Right renal pelvis (tissue), 4 donors: ENCODE data around the gene SPATA13. TPM values are rescaled to one million over a fixed set of nuclear protein-coding genes. Genes with fewer than 3 reads are reported as not detected.

ENCODE experiments used
- DNase-seq, 4 donors: peaks; one replicate each; pipeline ENCODE4 v3.0.0-alpha.2; 2013; ENCODE audit warnings: low read depth in 4 of 4, low spot score in 3 of 4, missing footprints in 1 of 4
- polyA plus RNA-seq, 4 donors: library from polyadenylated mRNA; unstranded; fragments of 120-200 nt; gene quantifications; one replicate each; pipeline ENCODE4 v1.2.1, GENCODE V29; 2013; ENCODE audit not compliant: insufficient read length in 4 of 4

The SPATA13 gene
- polyA plus RNA-seq, 4 donors, result 56.7 to 77.6 (median 69.4) TPM

DNA sequence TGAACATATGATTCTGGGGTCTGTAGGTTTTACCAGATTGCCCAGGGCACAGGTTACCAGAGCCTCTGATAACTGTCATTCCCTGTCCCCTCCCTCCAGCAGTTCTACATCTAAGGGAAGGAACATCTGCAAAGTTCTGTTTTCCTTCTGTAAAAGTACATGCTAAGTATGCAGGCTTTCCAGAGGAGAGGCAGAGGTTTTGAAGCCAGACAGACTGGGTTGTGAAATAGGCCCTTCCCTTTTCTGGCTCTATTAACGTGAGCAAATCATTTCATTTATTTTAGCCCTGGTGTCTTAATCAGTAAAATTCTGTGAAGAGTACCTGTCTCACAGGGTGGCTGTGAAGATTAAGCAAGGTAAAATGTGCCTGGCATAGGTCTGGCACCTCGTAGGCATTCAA lies 82.8 kb downstream of the SPATA13 start:
- no peak for DNase-seq

DNA sequence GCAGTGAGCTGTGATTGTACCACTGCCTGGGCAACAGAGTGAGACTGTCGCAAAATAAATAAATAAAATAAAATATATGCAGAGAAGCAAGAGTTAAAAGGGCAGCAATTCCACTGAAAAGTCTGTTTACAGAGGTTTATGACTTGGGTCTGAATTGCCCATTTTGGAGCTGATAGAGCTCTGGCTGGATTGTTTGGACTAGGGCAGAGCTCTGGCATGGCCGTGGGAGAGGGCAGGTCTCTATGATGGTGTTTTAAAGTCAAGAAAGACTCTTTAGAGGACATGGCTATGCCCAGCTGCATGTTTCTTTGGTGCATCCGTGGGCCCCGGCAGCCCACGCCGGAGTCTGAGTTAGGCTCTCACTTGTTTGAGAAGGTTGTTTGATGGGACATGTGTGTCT lies 84.3 kb downstream of the SPATA13 start:
- no peak for DNase-seq

DNA sequence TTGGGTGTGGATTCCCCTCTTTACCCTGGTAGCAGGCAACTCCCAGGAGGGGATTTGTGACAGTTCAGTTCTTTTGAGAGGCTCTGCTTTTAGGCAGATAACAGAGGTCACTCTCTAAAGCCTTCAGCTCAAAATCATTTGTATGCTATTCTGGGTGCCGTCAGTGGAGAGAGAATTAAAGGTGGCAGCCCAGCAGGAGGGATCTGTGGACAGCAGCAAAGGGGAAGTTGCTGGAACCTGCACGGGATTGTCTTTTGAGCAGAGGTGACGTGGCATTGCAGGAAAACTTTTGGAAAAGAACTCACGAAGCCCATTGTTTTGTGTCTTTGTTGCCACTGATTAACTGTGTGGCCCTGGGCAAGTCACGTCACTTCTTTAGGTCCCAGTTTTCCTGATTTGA lies 86.5 kb downstream of the SPATA13 start:
- DNase-seq, result no peak

DNA sequence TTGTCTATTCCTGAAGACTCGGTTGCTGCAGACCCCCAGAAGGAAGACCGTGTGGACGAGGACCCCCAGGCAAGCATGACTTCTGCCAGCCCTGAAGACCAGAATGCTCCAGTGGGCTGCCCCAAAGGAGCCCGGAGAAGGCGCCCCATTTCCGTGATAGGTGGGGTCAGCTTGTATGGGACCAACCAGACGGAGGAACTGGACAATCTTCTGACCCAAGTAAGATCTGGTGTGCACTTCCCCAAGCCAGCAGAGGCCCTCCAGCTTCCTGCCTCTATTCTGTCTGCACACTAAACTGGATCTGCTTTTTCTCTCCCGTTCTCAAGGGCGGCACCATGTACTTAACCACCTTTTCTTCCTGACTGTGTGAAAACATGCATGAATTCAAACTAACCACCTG lies 89.1 kb downstream of the SPATA13 start:
- DNase-seq, result no peak

DNA sequence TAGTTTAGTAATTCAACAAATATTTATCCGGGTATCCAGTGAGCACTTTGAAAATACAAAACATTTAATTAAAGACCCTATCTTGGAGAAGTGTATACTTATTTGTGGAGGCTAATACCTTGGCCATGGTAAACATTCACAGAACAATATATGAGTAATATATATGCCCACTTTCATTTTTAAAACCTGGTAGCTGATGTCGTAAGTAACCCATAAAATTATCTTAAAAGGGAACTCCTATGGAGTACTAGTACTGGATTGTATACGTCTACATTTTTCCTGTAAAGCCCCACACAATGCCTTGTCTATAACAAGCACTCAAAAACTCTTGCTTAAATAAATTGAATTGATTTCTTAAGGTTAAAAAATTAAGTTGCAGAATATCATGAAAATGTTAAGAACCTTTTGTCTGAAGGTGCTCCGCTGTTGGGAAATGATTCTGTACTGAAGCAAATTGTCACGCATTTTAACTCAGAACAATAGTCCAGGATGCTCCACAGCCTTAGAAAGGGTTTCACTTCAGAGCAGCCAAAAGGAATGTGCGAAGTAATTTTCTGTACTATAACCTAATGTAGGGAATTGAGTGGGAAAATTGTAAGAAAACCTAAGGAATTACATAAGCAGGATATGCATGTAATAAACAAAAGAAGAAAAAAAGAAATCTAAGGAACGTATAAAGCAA lies 90.0 kb downstream of the SPATA13 start:
- no peak for DNase-seq

GRCh38 chr13:24251525-24251924 lies 91.0 kb downstream of the SPATA13 start:
- no peak for DNase-seq

DNA sequence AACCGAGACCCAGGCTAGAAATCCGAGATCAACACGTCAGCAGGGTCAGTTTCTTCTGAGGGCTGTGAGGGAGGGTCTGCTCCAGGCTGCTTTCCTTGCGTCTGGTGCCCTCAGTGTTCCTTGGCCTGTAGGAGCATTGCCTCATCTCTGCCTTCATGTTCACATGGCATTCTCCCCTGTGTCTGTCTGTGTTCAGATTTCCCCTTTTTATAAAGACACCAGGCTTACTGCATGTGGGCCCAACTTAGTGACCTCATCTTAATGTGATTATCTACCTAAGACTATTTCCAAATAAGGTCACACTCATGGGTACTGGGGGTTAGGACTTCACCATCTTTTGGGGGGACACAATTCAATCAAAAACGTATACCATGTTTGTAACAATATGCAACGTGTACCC lies 91.6 kb downstream of the SPATA13 start:
- no peak for DNase-seq

DNA sequence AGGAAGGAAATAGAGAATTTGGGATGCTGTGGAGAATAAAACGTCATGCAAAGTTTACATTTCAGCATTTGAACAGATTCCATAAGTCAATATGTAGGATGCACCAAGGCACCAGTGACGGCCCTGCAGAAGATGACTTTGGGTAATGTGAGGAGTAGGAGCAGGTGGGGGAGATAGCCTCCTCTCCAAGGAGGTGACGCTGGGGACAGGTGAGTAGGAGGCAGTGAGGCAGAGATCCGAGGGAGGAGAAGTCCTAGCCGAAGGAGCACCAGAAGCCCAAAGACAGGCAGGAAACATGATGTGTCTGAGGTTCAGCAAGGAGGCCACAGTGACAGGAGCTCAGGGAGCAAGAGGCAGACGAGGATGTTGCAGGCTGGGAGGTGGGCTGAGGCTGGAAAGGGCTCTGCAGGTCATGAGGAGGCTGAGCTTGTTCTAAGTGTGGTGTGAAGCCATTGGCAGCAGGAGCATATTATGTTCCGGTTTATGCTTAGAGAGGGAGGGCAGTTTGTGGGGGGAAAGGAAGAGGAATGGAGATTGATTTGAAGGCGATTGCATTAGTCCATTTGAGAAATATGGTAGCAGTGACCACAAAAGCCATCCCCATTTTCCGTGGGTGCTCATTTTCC lies 93.1 kb downstream of the SPATA13 start:
- DNase-seq, result no peak

GRCh38 chr13:24254146-24254841 lies 93.8 kb downstream of the SPATA13 start:
- DNase-seq, result no peak

- DNase-seq, result no peak
These were observed 97.0 kb downstream of the SPATA13 start for GRCh38 chr13:24257497-24257896.

DNA sequence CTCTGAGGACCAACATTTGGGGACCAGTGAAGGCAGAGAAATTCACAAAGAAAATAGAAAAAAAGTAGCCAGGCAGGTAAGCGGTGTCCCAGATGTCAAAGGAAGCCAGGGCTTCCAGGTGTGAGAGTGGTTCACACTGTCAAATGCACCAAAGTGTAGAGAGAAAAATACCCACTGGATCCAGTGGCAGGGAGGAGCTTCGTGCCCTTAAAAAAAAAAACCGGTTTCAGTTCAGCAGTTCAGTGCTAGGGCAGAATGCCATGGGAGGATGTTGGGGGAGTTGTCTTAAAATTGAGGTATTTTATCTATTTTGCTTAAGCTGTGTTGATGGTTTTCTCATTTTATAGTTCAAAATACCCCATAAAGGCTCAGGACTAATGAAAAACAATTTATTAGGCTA lies 101.0 kb downstream of the SPATA13 start:
- DNase-seq, result no peak

GRCh38 chr13:24263632-24264031 lies 103.1 kb downstream of the SPATA13 start:
- DNase-seq, result no peak

- no peak for DNase-seq
These were observed 104.5 kb downstream of the SPATA13 start for GRCh38 chr13:24264976-24265375.

- DNase-seq, result no peak
These were observed 104.9 kb downstream of the SPATA13 start for GRCh38 chr13:24265453-24265852.

- no peak for DNase-seq
These were observed 106.8 kb downstream of the SPATA13 start for GRCh38 chr13:24267274-24267673.

GRCh38 chr13:24267801-24268200 lies 107.3 kb downstream of the SPATA13 start:
- DNase-seq, result no peak

DNA sequence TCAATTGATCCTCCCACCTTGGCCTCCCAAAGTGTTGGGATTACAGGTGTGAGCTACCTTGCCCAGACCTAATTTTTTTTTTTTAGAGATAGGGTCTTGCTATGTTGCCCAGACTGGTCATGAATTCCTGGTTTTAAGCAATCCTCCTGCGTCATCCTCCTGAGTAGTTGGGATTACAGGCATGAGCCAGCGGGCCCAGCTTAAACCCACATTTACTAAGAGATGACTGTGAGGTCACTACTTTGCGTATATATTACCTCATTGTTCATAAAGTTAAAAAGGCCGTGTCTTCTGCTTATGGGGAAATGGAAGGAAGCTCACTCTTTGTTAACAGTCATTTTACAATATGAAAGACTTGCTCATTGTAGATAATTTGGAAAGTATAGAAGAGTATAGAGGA lies 109.3 kb downstream of the SPATA13 start:
- no peak for DNase-seq

DNA sequence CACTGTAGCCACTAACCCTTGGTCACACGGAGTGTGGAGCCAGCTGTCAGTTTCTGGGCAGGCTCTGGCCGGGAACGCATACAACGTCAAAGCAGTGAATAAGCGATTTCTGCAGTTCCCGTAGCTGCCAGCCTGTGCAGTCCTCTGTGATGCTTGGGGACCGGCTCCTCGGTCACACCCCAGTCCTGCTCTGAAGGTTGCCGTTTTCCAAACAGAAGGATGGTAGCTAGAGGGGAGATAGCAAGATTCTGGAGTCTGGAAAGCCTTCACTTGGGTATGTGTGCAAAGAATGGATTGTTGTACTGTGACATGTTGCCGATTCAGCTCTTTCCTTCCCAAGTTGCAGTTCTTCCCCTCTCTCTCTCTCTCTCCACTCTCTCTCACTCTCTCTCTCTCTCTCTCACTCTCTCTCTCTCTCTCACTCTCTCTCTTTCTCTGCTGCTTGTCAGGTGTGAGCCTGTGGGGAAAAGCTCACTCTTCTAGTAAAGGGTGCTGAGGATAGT lies 110.2 kb downstream of the SPATA13 start:
- DNase-seq, result no peak

GRCh38 chr13:24271231-24271600 lies 110.7 kb downstream of the SPATA13 start:
- DNase-seq, result no peak

DNA sequence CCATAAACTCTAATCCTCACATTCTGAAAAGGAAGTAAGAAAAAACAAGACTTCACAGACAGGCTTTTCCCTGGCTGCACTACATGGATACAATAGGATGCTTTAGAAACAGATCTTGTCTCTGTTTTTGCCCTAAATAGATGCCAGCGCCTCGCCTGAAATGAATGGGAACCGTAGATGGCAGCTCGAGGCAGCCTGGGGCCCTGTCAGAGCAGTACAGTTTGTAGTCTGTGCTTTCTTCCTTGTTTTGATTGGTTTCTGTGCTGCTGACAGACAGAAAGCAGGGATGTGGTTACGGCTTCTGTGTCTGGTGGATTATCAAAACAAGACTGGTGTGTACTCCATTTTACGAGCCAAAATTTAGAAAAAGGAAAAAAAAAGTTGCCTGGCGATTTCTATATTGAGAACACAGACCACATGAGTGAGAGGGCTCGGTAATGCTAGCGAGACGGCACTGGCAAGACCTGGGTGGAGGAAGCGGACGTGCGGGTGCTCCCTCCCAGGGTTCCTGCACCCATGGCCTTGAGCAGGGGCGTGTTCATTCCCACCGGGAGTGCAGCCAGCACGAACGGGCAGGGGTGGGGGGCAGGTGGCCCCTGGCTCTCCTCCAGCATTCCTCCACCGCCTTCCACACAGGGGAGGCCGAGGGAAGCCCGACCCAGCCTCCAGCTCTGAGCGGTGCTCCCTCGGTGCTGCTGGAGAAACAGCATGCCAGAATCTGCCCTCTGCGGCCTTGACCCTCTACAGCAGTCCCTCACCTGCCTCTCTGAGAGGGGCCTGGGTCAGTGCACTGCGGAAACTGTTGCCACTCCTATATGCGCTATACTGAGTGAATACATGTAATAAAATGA lies 111.3 kb downstream of the SPATA13 start:
- no peak for DNase-seq
